ENCODE measurements around the gene SELENON. TPM values are rescaled to one million over a fixed set of nuclear protein-coding genes. Genes with fewer than 3 reads are reported as not detected.
A peak's percentile ranks its signal among the peaks of the same experiment; 100 is the strongest.

SELENON gene
- total RNA-seq, 1 experiment from 2014 or later = 29.3 TPM

GRCh38 chr1:25856856-25857255, 56.9 kb downstream of the SELENON start:
- no peak for DNase-seq (ENCODE audit: extremely low read depth, low read depth)

GRCh38 chr1:25858494-25858893, 58.5 kb downstream of the SELENON start:
- no peak for DNase-seq (ENCODE audit: extremely low read depth, low read depth)

GRCh38 chr1:25858906-25859789, 59.2 kb downstream of the SELENON start, which contains the start of gene AUNIP:
Gene AUNIP, minus strand, starts transcription at chr1:25859457. Its CDS starts 100 bp downstream, at chr1:25859357.
- peak; percentile 74 for DNase-seq (ENCODE audit: extremely low read depth, low read depth)

- DNase-seq (ENCODE audit: extremely low read depth, low read depth) = no peak
Observed at GRCh38 chr1:25861316-25862286, 61.6 kb downstream of the SELENON start.

GRCh38 chr1:25862785-25863485, 62.9 kb downstream of the SELENON start:
- no peak for DNase-seq (ENCODE audit: extremely low read depth, low read depth)

- DNase-seq (ENCODE audit: extremely low read depth, low read depth) = no peak
Observed at GRCh38 chr1:25863486-25864262, 63.7 kb downstream of the SELENON start.

GRCh38 chr1:25864434-25864833, 64.4 kb downstream of the SELENON start:
- no peak for DNase-seq (ENCODE audit: extremely low read depth, low read depth)

- DNase-seq (ENCODE audit: extremely low read depth, low read depth) = no peak
Observed at GRCh38 chr1:25866288-25866687, 66.3 kb downstream of the SELENON start.

- DNase-seq (ENCODE audit: extremely low read depth, low read depth) = no peak
Observed at GRCh38 chr1:25867210-25867991, 67.4 kb downstream of the SELENON start.

Other genes starting within 250 kb of the SELENON start
- gene MAN1C1, start 183.4 kb upstream of the SELENON start, total RNA-seq (2014; rRNA removed; shearing (Covaris generic)) = 0.10 TPM in 1 of 2 replicates, not detected in the other
- 26.2 and 27.2 TPM in 2 replicates for gene MTFR1L, start 19.8 kb downstream of the SELENON start, total RNA-seq (2014; rRNA removed; shearing (Covaris generic))
- 7.8 and 8.8 TPM in 2 replicates for gene AUNIP, start 59.3 kb downstream of the SELENON start, total RNA-seq (2014; rRNA removed; shearing (Covaris generic))
- gene PAQR7, start 75.5 kb downstream of the SELENON start, total RNA-seq (2014; rRNA removed; shearing (Covaris generic)) = 4.3 and 4.5 TPM in 2 replicates
- gene STMN1, start 106.2 kb downstream of the SELENON start, total RNA-seq (2014; rRNA removed; shearing (Covaris generic)) = 75.9 and 97.0 TPM in 2 replicates
- gene PAFAH2, start 197.9 kb downstream of the SELENON start, total RNA-seq (2014; rRNA removed; shearing (Covaris generic)) = 9.8 and 10.5 TPM in 2 replicates
- 0.05 TPM in 1 of 2 replicates, not detected in the other for gene EXTL1, start 221.6 kb downstream of the SELENON start, total RNA-seq (2014; rRNA removed; shearing (Covaris generic))
- gene SLC30A2, start 245.9 kb downstream of the SELENON start, total RNA-seq (2014; rRNA removed; shearing (Covaris generic)) = not detected in 2 replicates